HepG2 (cell line): Measurements from ENCODE around the gene ZC3H18. TPM values are rescaled to one million over a fixed set of nuclear protein-coding genes. Genes with fewer than 3 reads are reported as not detected.

Experiments
- EEA1 ChIP-seq: sonication (generic); formaldehyde crosslinking; IDR thresholded peaks from 2 replicates; pipeline ENCODE4 v1.5.1; 2020; ENCODE audit warnings: mild to moderate bottlenecking, missing genetic modification reagents, borderline replicate concordance
- FOXA1 ChIP-seq, 2 experiments: fragments of 450-650 bp in 1 of 2; sonication (generic) in 1 of 2; formaldehyde crosslinking in 1 of 2; IDR thresholded peaks; 2 replicates each; pipeline versions ENCODE4 v1.4.0 to v1.6.1; 2016 to 2020; ENCODE audit warnings: missing genetic modification reagents in 1 of 2
- FUBP1 ChIP-seq: sonication (generic); formaldehyde crosslinking; IDR thresholded peaks from 2 replicates; pipeline ENCODE4 v1.5.1; 2020; ENCODE audit warnings: missing genetic modification reagents, mild to moderate bottlenecking, borderline replicate concordance
- GATA4 ChIP-seq: sonication (generic); IDR thresholded peaks from 2 replicates; pipeline ENCODE4 v1.6.1; 2016; ENCODE audit warnings: antibody characterized with exemption, low read depth, borderline replicate concordance
- HOXA9 ChIP-seq: sonication (generic); formaldehyde crosslinking; IDR thresholded peaks from 2 replicates; pipeline ENCODE4 v1.8.1; 2022; ENCODE audit warnings: missing genetic modification reagents, mild to moderate bottlenecking, moderate library complexity, borderline replicate concordance
- KLF15 ChIP-seq: sonication (generic); formaldehyde crosslinking; IDR thresholded peaks from 2 replicates; pipeline ENCODE4 v1.8.1; 2023; ENCODE audit warnings: borderline replicate concordance, mild to moderate bottlenecking, inconsistent platforms, missing genetic modification reagents, mixed read lengths
- REST ChIP-seq, 2 experiments: IDR thresholded peaks; 2 replicates each; pipeline ENCODE4 v1.6.1; 2011 to 2012; ENCODE audit warnings: low read length in 2 of 2, borderline replicate concordance in 1 of 2, low read depth in 1 of 2, mild to moderate bottlenecking in 1 of 2, moderate library complexity in 1 of 2
- RXRA ChIP-seq: sonication (generic); formaldehyde crosslinking; IDR thresholded peaks from 2 replicates; pipeline ENCODE4 v1.5.1; 2020; ENCODE audit warnings: missing genetic modification reagents
- SMYD3 ChIP-seq: sonication (generic); formaldehyde crosslinking; IDR thresholded peaks from 2 replicates; pipeline ENCODE4 v1.8.1; 2023; ENCODE audit warnings: mild to moderate bottlenecking, missing genetic modification reagents
- THYN1 ChIP-seq: sonication (generic); formaldehyde crosslinking; IDR thresholded peaks from 2 replicates; pipeline ENCODE4 v1.8.1; 2023; ENCODE audit warnings: low read depth, mild to moderate bottlenecking, moderate library complexity, missing genetic modification reagents, borderline replicate concordance
- YEATS4 ChIP-seq: sonication (generic); formaldehyde crosslinking; IDR thresholded peaks from 2 replicates; pipeline ENCODE4 v1.4.0; 2020; ENCODE audit warnings: missing genetic modification reagents, borderline replicate concordance
- ZMYM3 ChIP-seq: sonication (generic); formaldehyde crosslinking; IDR thresholded peaks from 2 replicates; pipeline ENCODE4 v1.5.1; 2020; ENCODE audit warnings: mild to moderate bottlenecking, missing genetic modification reagents
- ZNF619 ChIP-seq: sonication (generic); formaldehyde crosslinking; IDR thresholded peaks from 2 replicates; pipeline ENCODE4 v1.4.0; 2020; ENCODE audit warnings: mild to moderate bottlenecking, missing genetic modification reagents
- ZNF788 ChIP-seq: sonication (generic); formaldehyde crosslinking; IDR thresholded peaks from 2 replicates; pipeline ENCODE4 v1.5.0; 2020; ENCODE audit warnings: mild to moderate bottlenecking, missing genetic modification reagents, borderline replicate concordance
- polyA plus RNA-seq, 8 experiments: library from polyadenylated mRNA; depleted of rRNA in 3 of 8; stranded (reverse) in 7 of 8; unstranded in 1 of 8; fragments of >200 nt; fragmentation: Illumina TruSeq in 4 of 8; extraction: Trizol in 4 of 8; gene quantifications; 2 replicates each; pipeline versions ENCODE4 v1.2.1 to v1.2.3, GENCODE V29; 2011 to 2016; ENCODE audit warnings: low read depth in 4 of 8, missing spikeins in 1 of 8, mixed read lengths in 1 of 8; ENCODE audit not compliant: insufficient read depth in 1 of 8
- total RNA-seq, 5 experiments: library from RNA; depleted of rRNA; stranded (reverse); fragments of >200 nt; fragmentation: Illumina TruSeq; extraction: Trizol; gene quantifications; 2 replicates each; pipeline ENCODE4 v1.2.3, GENCODE V29; 2016; ENCODE audit warnings: low read depth in 1 of 5
- TF ChIP-seq, protein P1 (sequence below): sonication (generic); formaldehyde crosslinking; conservative IDR thresholded peaks from 2 replicates; pipeline ENCODE4 v1.4.0; 2020; ENCODE audit warnings: missing genetic modification reagents
- TF ChIP-seq, protein P2 (sequence below): sonication (generic); formaldehyde crosslinking; conservative IDR thresholded peaks from 2 replicates; pipeline ENCODE4 v1.4.0; 2020; ENCODE audit warnings: missing genetic modification reagents
- TF ChIP-seq, protein P3 (sequence below): sonication (generic); formaldehyde crosslinking; IDR thresholded peaks from 2 replicates; pipeline ENCODE4 v1.4.0; 2020; ENCODE audit warnings: mild to moderate bottlenecking, missing genetic modification reagents
- TF ChIP-seq, protein P4 (sequence below): sonication (generic); formaldehyde crosslinking; IDR thresholded peaks from 2 replicates; pipeline ENCODE4 v1.8.0; 2022; ENCODE audit warnings: low read depth, missing genetic modification reagents
- TF ChIP-seq, protein P5 (sequence below): IDR thresholded peaks from 2 replicates; pipeline ENCODE4 v1.6.1; 2012; ENCODE audit warnings: inconsistent platforms

Gene ZC3H18
- total and polyA plus RNA-seq, 2 of the 13 experiments (the other 11 are each of a cell fraction or from before 2014, with no cell fraction given): 11.2 to 27.4 TPM

- no peak for TF ChIP-seq EEA1 (CRISPR knock-in tag)
- TF ChIP-seq RXRA: no peak
- TF ChIP-seq, protein P1, sequence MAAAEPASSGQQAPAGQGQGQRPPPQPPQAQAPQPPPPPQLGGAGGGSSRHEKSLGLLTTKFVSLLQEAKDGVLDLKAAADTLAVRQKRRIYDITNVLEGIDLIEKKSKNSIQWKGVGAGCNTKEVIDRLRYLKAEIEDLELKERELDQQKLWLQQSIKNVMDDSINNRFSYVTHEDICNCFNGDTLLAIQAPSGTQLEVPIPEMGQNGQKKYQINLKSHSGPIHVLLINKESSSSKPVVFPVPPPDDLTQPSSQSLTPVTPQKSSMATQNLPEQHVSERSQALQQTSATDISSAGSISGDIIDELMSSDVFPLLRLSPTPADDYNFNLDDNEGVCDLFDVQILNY (CRISPR knock-in tag): no peak
- peak; percentile 39; the same call in 1 of the 2 replicates for TF ChIP-seq ZMYM3 (CRISPR knock-in tag)
- no peak for TF ChIP-seq REST (IDR thresholded peaks at IDR 0.05; ENCODE audit: borderline replicate concordance in 1 of 2, low read depth in 1 of 2, low read length in 2 of 2)
- TF ChIP-seq HOXA9 (CRISPR knock-in tag): no peak
- TF ChIP-seq FOXA1 (IDR thresholded peaks at IDR 0.05): no peak
- TF ChIP-seq FOXA1 (CRISPR knock-in tag; IDR thresholded peaks at IDR 0.05): no peak
- TF ChIP-seq KLF15 (CRISPR knock-in tag): no peak
- TF ChIP-seq THYN1 (CRISPR knock-in tag): no peak
- TF ChIP-seq, protein P2, sequence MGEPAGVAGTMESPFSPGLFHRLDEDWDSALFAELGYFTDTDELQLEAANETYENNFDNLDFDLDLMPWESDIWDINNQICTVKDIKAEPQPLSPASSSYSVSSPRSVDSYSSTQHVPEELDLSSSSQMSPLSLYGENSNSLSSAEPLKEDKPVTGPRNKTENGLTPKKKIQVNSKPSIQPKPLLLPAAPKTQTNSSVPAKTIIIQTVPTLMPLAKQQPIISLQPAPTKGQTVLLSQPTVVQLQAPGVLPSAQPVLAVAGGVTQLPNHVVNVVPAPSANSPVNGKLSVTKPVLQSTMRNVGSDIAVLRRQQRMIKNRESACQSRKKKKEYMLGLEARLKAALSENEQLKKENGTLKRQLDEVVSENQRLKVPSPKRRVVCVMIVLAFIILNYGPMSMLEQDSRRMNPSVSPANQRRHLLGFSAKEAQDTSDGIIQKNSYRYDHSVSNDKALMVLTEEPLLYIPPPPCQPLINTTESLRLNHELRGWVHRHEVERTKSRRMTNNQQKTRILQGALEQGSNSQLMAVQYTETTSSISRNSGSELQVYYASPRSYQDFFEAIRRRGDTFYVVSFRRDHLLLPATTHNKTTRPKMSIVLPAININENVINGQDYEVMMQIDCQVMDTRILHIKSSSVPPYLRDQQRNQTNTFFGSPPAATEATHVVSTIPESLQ (CRISPR knock-in tag): no peak
- TF ChIP-seq ZNF619 (CRISPR knock-in tag): no peak
- TF ChIP-seq GATA4: no peak
- TF ChIP-seq, protein P3, sequence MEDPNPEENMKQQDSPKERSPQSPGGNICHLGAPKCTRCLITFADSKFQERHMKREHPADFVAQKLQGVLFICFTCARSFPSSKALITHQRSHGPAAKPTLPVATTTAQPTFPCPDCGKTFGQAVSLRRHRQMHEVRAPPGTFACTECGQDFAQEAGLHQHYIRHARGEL: no peak
- peak; percentile 47; the same call in 1 of the 2 replicates for TF ChIP-seq ZNF788 (CRISPR knock-in tag)
- TF ChIP-seq FUBP1: no peak
- TF ChIP-seq, protein P4, sequence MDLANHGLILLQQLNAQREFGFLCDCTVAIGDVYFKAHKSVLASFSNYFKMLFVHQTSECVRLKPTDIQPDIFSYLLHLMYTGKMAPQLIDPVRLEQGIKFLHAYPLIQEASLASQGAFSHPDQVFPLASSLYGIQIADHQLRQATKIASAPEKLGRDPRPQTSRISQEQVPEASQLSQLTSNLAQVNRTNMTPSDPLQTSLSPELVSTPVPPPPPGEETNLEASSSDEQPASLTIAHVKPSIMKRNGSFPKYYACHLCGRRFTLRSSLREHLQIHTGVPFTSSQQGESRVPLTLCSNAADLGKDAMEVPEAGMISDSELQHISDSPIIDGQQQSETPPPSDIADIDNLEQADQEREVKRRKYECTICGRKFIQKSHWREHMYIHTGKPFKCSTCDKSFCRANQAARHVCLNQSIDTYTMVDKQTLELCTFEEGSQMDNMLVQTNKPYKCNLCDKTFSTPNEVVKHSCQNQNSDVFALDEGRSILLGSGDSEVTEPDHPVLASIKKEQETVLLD (CRISPR knock-in tag): no peak
- TF ChIP-seq YEATS4 (CRISPR knock-in tag): no peak
- TF ChIP-seq, protein P5, sequence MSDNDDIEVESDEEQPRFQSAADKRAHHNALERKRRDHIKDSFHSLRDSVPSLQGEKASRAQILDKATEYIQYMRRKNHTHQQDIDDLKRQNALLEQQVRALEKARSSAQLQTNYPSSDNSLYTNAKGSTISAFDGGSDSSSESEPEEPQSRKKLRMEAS: peak; percentile 32; the same call in 1 of the 2 replicates
- no peak for TF ChIP-seq SMYD3 (CRISPR knock-in tag)
Observed at GRCh38 chr16:88550246-88550661, 19.9 kb upstream of the ZC3H18 start (continued).
